IPS-18c (cell line): ENCODE results near the gene ADAMTS5.

Source experiments
- H3K4me3 ChIP-seq: 2 replicates; pipeline ENCODE4 v1.7.0; 2013; ENCODE audit warnings: low read depth, mild to moderate bottlenecking, low read length, moderate library complexity; ENCODE audit not compliant: insufficient read depth
- H3K9me3 ChIP-seq: one replicate; pipeline ENCODE4 v1.6.1; 2013; ENCODE audit warnings: mild to moderate bottlenecking, low read length, moderate library complexity; ENCODE audit not compliant: control insufficient read depth, insufficient read depth

ADAMTS5 gene

GRCh38 chr21:26956216-26956615, 10.7 kb downstream of the ADAMTS5 start:
- no peaks in the 10 kb centered on the region for H3K9me3 ChIP-seq
- H3K4me3 ChIP-seq: no peak overlapping the region

- H3K4me3 ChIP-seq: no peak overlapping the region
- no peaks in the 10 kb centered on the region for H3K9me3 ChIP-seq
Measured at GRCh38 chr21:26954662-26955121, 12.2 kb downstream of the ADAMTS5 start.

GRCh38 chr21:26952374-26953066, 14.4 kb downstream of the ADAMTS5 start:
- H3K4me3 ChIP-seq: no peak overlapping the region
- no peaks in the 10 kb centered on the region for H3K9me3 ChIP-seq

GRCh38 chr21:26949830-26950229, 17.1 kb downstream of the ADAMTS5 start:
- H3K9me3 ChIP-seq: no peaks in the 10 kb centered on the region
- no peak overlapping the region for H3K4me3 ChIP-seq

- H3K9me3 ChIP-seq: no peaks in the 10 kb centered on the region
- H3K4me3 ChIP-seq: no peak overlapping the region
Measured at GRCh38 chr21:26948194-26948593, 18.7 kb downstream of the ADAMTS5 start.

- Histone ChIP-seq H3K4me3 (no peak overlapping the region), H3K9me3 (no peaks in the 10 kb centered on the region)
Measured at GRCh38 chr21:26946744-26947446, 20.0 kb downstream of the ADAMTS5 start.

- H3K4me3 ChIP-seq: no peak overlapping the region
- H3K9me3 ChIP-seq: no peaks in the 10 kb centered on the region
Measured at GRCh38 chr21:26945916-26946675, 20.8 kb downstream of the ADAMTS5 start.

- H3K4me3 ChIP-seq: no peak overlapping the region
- no peaks in the 10 kb centered on the region for H3K9me3 ChIP-seq
Measured at GRCh38 chr21:26943921-26944320, 23.0 kb downstream of the ADAMTS5 start.

- H3K4me3 ChIP-seq: no peak overlapping the region
- no peaks in the 10 kb centered on the region for H3K9me3 ChIP-seq
Measured at GRCh38 chr21:26941421-26941820, 25.5 kb downstream of the ADAMTS5 start.

- Histone ChIP-seq H3K4me3 (no peak overlapping the region), H3K9me3 (no peaks in the 10 kb centered on the region)
Measured at GRCh38 chr21:26939601-26940111, 27.2 kb downstream of the ADAMTS5 start.

- no peaks in the 10 kb centered on the region for H3K9me3 ChIP-seq
- H3K4me3 ChIP-seq: no peak overlapping the region
Measured at GRCh38 chr21:26936641-26937040, 30.2 kb downstream of the ADAMTS5 start.

- no peaks in the 10 kb centered on the region for H3K9me3 ChIP-seq
- H3K4me3 ChIP-seq: no peak overlapping the region
Measured at GRCh38 chr21:26935977-26936376, 30.9 kb downstream of the ADAMTS5 start.

- no peaks in the 10 kb centered on the region for H3K9me3 ChIP-seq
- no peak overlapping the region for H3K4me3 ChIP-seq
Measured at GRCh38 chr21:26934383-26934782, 32.5 kb downstream of the ADAMTS5 start.

GRCh38 chr21:26933448-26933847, 33.4 kb downstream of the ADAMTS5 start:
- no peak overlapping the region for H3K4me3 ChIP-seq
- no peaks in the 10 kb centered on the region for H3K9me3 ChIP-seq

- H3K9me3 ChIP-seq: no peaks in the 10 kb centered on the region
- no peak overlapping the region for H3K4me3 ChIP-seq
Measured at GRCh38 chr21:26925636-26926035, 41.3 kb downstream of the ADAMTS5 start.

- Histone ChIP-seq H3K4me3 (no peak overlapping the region), H3K9me3 (no peaks in the 10 kb centered on the region)
Measured at GRCh38 chr21:26925122-26925521, 41.8 kb downstream of the ADAMTS5 start.

- no peak overlapping the region for H3K4me3 ChIP-seq
- H3K9me3 ChIP-seq: no peaks in the 10 kb centered on the region
Measured at GRCh38 chr21:26923986-26924385, 42.9 kb downstream of the ADAMTS5 start.

GRCh38 chr21:26920055-26920454, 46.8 kb downstream of the ADAMTS5 start:
- Histone ChIP-seq H3K9me3 (no peaks in the 10 kb centered on the region), H3K4me3 (no peak overlapping the region)
